IMR-90 (cell line): ENCODE results near the gene PIGH. TPM values are rescaled to one million over a fixed set of nuclear protein-coding genes. Genes with fewer than 3 reads are reported as not detected.

Experiments
- ATAC-seq: fragments of 200-7000 bp; cut with Tn5 transposase; 2 replicates; pipeline ENCODE4 v1.9.1; 2020; ENCODE audit warnings: low read depth, mild to moderate bottlenecking, moderate library complexity
- BruUV-seq: library from RNA; stranded (reverse); fragments of 400-500 nt; replicated peaks from 2 replicates; lab custom pipeline; 2021; lab: Mats Ljungman, UMichigan
- CTCF ChIA-PET: fragments of 300-600 bp; formaldehyde crosslinking; extraction: SDS; loops from one replicate; lab custom pipeline; 2021; ENCODE audit warnings: antibody characterized with exemption; lab: Yijun Ruan, JAX
- POLR2A ChIA-PET: fragments of 300-600 bp; sonication (Branson Sonifier 250); formaldehyde crosslinking; loops from one replicate; lab custom pipeline; 2022; ENCODE audit warnings: antibody characterized with exemption; ENCODE audit not compliant: unreplicated experiment; lab: Charles Lee
- DNase-seq: peaks from one replicate; pipeline ENCODE4 v3.0.0; 2013
- H2AFZ ChIP-seq: replicated peaks from 2 replicates; pipeline ENCODE3; 2013; ENCODE audit warnings: low read length, mild to moderate bottlenecking; ENCODE audit not compliant: poor library complexity
- H2AK5ac ChIP-seq: 2 replicates; pipeline ENCODE4 v1.6.1; 2013; ENCODE audit warnings: low read depth, low read length, inconsistent platforms
- H2AK9ac ChIP-seq: replicated peaks from 2 replicates; pipeline ENCODE3; 2013; ENCODE audit warnings: mild to moderate bottlenecking, low read depth, low read length, moderate library complexity; ENCODE audit not compliant: poor library complexity
- H2BK120ac ChIP-seq: 2 replicates; pipeline ENCODE4 v1.6.1; 2013; ENCODE audit warnings: low read depth, low read length, inconsistent platforms
- H2BK15ac ChIP-seq: 3 replicates; pipeline ENCODE4 v1.6.1; 2013; ENCODE audit warnings: low read depth, low read length, inconsistent platforms
- H2BK20ac ChIP-seq: 2 replicates; pipeline ENCODE4 v1.6.1; 2013; ENCODE audit warnings: low read depth, mild to moderate bottlenecking, inconsistent platforms, low read length, moderate library complexity
- H2BK5ac ChIP-seq: 2 replicates; pipeline ENCODE4 v1.6.1; 2013; ENCODE audit warnings: mild to moderate bottlenecking, low read depth, low read length, inconsistent platforms; ENCODE audit not compliant: poor library complexity, severe bottlenecking
- H3K14ac ChIP-seq: replicated peaks from 2 replicates; pipeline ENCODE4 v1.6.1; 2013; ENCODE audit warnings: low read depth, low read length, inconsistent platforms
- H3K18ac ChIP-seq: 2 replicates; pipeline ENCODE4 v1.6.1; 2013; ENCODE audit warnings: low read depth, low read length, control low read depth
- H3K23ac ChIP-seq: 2 replicates; pipeline ENCODE4 v1.6.1; 2013; ENCODE audit warnings: low read depth, low read length, inconsistent platforms
- H3K27ac ChIP-seq: 2 replicates; pipeline ENCODE4 v1.5.1; 2013; ENCODE audit warnings: mild to moderate bottlenecking, control low read depth, low read length; ENCODE audit not compliant: insufficient read depth
- H3K27me3 ChIP-seq: 2 replicates; pipeline ENCODE4 v1.6.1; 2013; ENCODE audit warnings: low read length; ENCODE audit not compliant: control insufficient read depth, insufficient read depth
- H3K36me3 ChIP-seq: 2 replicates; pipeline ENCODE4 v1.6.1; 2013; ENCODE audit warnings: low read length, mixed read lengths; ENCODE audit not compliant: control insufficient read depth, insufficient read depth
- H3K4ac ChIP-seq: 2 replicates; pipeline ENCODE4 v1.6.1; 2013; ENCODE audit warnings: low read depth, low read length, inconsistent platforms
- H3K4me1 ChIP-seq: 2 replicates; pipeline ENCODE4 v1.6.1; 2013; ENCODE audit warnings: low read length, mixed read lengths; ENCODE audit not compliant: control insufficient read depth, insufficient read depth
- H3K4me2 ChIP-seq: 2 replicates; pipeline ENCODE4 v1.6.1; 2013; ENCODE audit warnings: low read depth, mild to moderate bottlenecking, control low read depth, low read length, moderate library complexity
- H3K4me3 ChIP-seq: 2 replicates; pipeline ENCODE4 v1.5.1; 2013; ENCODE audit warnings: low read depth, mild to moderate bottlenecking, control low read depth, low read length, moderate library complexity; ENCODE audit not compliant: insufficient read depth
- H3K56ac ChIP-seq: 2 replicates; pipeline ENCODE4 v1.6.1; 2013; ENCODE audit warnings: low read length, inconsistent platforms; ENCODE audit not compliant: insufficient read depth; ENCODE audit errors: extremely low read depth
- H3K79me1 ChIP-seq, 2 experiments: 2 replicates each; pipeline ENCODE4 v1.6.1; 2013; ENCODE audit warnings: low read length in 2 of 2, inconsistent platforms in 1 of 2, low read depth in 1 of 2
- H3K9ac ChIP-seq: 2 replicates; pipeline ENCODE4 v1.6.1; 2013; ENCODE audit warnings: low read depth, low read length, control low read depth
- H3K9me1 ChIP-seq: 2 replicates; pipeline ENCODE4 v1.6.1; 2013; ENCODE audit warnings: low read length, inconsistent platforms; ENCODE audit not compliant: insufficient read depth
- H3K9me3 ChIP-seq: 2 replicates; pipeline ENCODE4 v1.6.1; 2013; ENCODE audit warnings: low read length; ENCODE audit not compliant: control insufficient read depth, insufficient read depth
- H4K20me1 ChIP-seq: 2 replicates; pipeline ENCODE4 v1.6.1; 2013; ENCODE audit warnings: low read length, inconsistent platforms; ENCODE audit not compliant: insufficient read depth
- H4K5ac ChIP-seq: 2 replicates; pipeline ENCODE4 v1.6.1; 2013; ENCODE audit warnings: mild to moderate bottlenecking, low read depth, low read length, control low read depth
- H4K8ac ChIP-seq, 2 experiments: 2 replicates each; pipeline ENCODE4 v1.6.1; 2013; ENCODE audit warnings: low read depth in 2 of 2, low read length in 2 of 2, control low read depth in 1 of 2, inconsistent platforms in 1 of 2
- H4K91ac ChIP-seq: 2 replicates; pipeline ENCODE4 v1.6.1; 2013; ENCODE audit warnings: low read depth, low read length, inconsistent platforms; ENCODE audit not compliant: insufficient read depth
- BHLHE40 ChIP-seq: fragments of 150-350 bp; IDR thresholded peaks from 2 replicates; pipeline ENCODE4 v1.6.1; 2016; ENCODE audit warnings: mild to moderate bottlenecking, low read depth, low read length
- CEBPB ChIP-seq: IDR thresholded peaks from 2 replicates; pipeline ENCODE4 v1.6.1; 2012; ENCODE audit warnings: low read depth, low read length, improper control_type of control experiment
- CHD1 ChIP-seq: IDR thresholded peaks from 2 replicates; pipeline ENCODE4 v1.6.1; 2012; ENCODE audit warnings: low read depth, low read length, improper control_type of control experiment
- FOS ChIP-seq: fragments of 150-350 bp; IDR thresholded peaks from 2 replicates; pipeline ENCODE4 v1.6.1; 2016; ENCODE audit warnings: low read depth, low read length
- MXI1 ChIP-seq: IDR thresholded peaks from 2 replicates; pipeline ENCODE4 v1.6.1; 2012; ENCODE audit warnings: low read depth, mild to moderate bottlenecking, low read length, moderate library complexity, borderline replicate concordance
- POLR2A ChIP-seq: IDR thresholded peaks from 2 replicates; pipeline ENCODE4 v1.6.1; 2012; ENCODE audit warnings: mild to moderate bottlenecking, low read depth, low read length
- RAD21 ChIP-seq: IDR thresholded peaks from 2 replicates; pipeline ENCODE4 v1.6.1; 2012; ENCODE audit warnings: low read length, improper control_type of control experiment
- RFX5 ChIP-seq: IDR thresholded peaks from 2 replicates; pipeline ENCODE4 v1.8.0; 2012; ENCODE audit warnings: low read depth, mild to moderate bottlenecking, low read length, moderate library complexity
- WGBS, 2 experiments: methylation state at CpG; one replicate each; pipeline versions ENCODE4 v1.1.5 to v1.1.7; 2013; ENCODE audit warnings: missing lambda C conversion rate in 2 of 2; ENCODE audit not compliant: insufficient read length in 1 of 2; ENCODE audit errors: extremely low coverage in 2 of 2; 5-methylcytosine and 5-hydroxymethylcytosine counted together
- dilution Hi-C: fragments of 300-500 bp; cut with HindIII; formaldehyde crosslinking; loops from one replicate; pipeline ENCODE4 v1.14.3; 2018; ENCODE audit warnings: low sequenced_read_pairs; ENCODE audit not compliant: unreplicated experiment
- in situ Hi-C: fragments of 300-500 bp; cut with MboI; formaldehyde crosslinking; loops from 3 replicates; pipeline ENCODE4 v1.14.3; 2019; ENCODE audit warnings: low sequenced_read_pairs, inconsistent platforms, mixed read lengths
- intact Hi-C: fragments of 100-400 bp; cut with micrococcal nuclease; formaldehyde crosslinking; loops from 2 replicates; pipeline ENCODE4 v1.10.0; 2022
- polyA plus RNA-seq, 3 experiments: library from polyadenylated mRNA; depleted of rRNA; stranded (reverse); fragments of >200 nt; gene quantifications; 2 replicates each; pipeline ENCODE4 v1.2.3, GENCODE V29; 2012; ENCODE audit warnings: low replicate concordance in 1 of 3
- total RNA-seq: library from RNA; depleted of rRNA; stranded (reverse); fragments of >200 nt; gene quantifications from 2 replicates; pipeline ENCODE4 v1.2.3, GENCODE V29; 2012
- TF ChIP-seq, protein P1 (sequence below): conservative IDR thresholded peaks from 2 replicates; pipeline ENCODE4 v1.5.1; 2012; ENCODE audit warnings: mild to moderate bottlenecking, low read depth, low read length, improper control_type of control experiment
- TF ChIP-seq, protein P2 (sequence below): fragments of 150-350 bp; IDR thresholded peaks from 2 replicates; pipeline ENCODE4 v1.6.1; 2017; ENCODE audit warnings: mild to moderate bottlenecking, antibody characterized with exemption, low read length, low read depth
- TF ChIP-seq, protein P3 (sequence below): fragments of 150-350 bp; IDR thresholded peaks from 2 replicates; pipeline ENCODE4 v1.6.1; 2016; ENCODE audit warnings: low read depth, mild to moderate bottlenecking, low read length, moderate library complexity, borderline replicate concordance

PIGH gene
- total and polyA plus RNA-seq, 2 of the 4 experiments (the other 2 are of a cell fraction): 7.9 to 13.5 TPM

DNA sequence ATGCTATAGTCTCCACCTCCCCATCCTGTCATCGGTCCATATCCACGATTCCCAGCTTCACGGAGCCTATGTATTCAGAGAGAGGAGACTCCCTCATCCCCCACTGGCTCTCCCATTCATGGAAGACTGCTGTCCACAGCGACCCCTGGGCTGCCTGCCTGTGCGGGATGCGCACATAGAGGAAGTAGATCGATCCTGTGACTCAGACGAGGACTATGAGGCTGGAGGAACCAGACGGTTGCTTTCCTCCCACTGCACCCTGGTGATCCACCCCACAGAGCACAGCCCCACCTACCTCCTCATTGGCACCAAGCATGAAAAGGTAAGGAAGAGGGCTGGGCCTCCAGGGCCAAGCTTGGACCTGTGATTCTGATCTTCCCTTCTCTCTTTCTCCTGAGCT is 24.4 kb downstream of the PIGH start:
- POLR2A ChIA-PET: no interaction called here
- Histone ChIP-seq H3K4ac (no peak overlapping the region), H3K9ac (no peak overlapping the region), H3K36me3 (no peaks in the 10 kb centered on the region), H2AFZ (no peak overlapping the region), H3K4me2 (no peak overlapping the region), H3K56ac (no peak overlapping the region), H3K18ac (no peak overlapping the region), H2BK120ac (no peak overlapping the region), H4K20me1 (no peaks in the 10 kb centered on the region), H3K9me1 (0 out of 2 replicates have a peak, but pooled peaks cover 3% of the 10 kb centered on the region), H3K4me3 (no peak overlapping the region), H3K27ac (no peak overlapping the region), H3K4me1 (no peaks in the 10 kb centered on the region), H3K9me3 (no peaks in the 10 kb centered on the region), H3K79me1 (no peaks in the 10 kb centered on the region), H2BK5ac (no peak overlapping the region), H3K14ac (no peak overlapping the region), H4K91ac (no peak overlapping the region), H4K5ac (no peak overlapping the region), H3K27me3 (peaks cover 5% of the 10 kb centered on the region), H2BK15ac (no peak overlapping the region), H2AK5ac (no peak overlapping the region), H2AK9ac (no peak overlapping the region), H2BK20ac (no peak overlapping the region), H3K23ac (no peak overlapping the region), H4K8ac (no peak overlapping the region)
- CTCF ChIA-PET: no interaction called here
- ATAC-seq (no peak), DNase-seq (no peak)
- intact Hi-C loops: no loop called here
- dilution Hi-C loops: no loop called here
- WGBS, 2 experiments: 55% methylated on average over 3 of the region's 9 CpGs; no CpG with 5 or more reads in 1 of the 2 experiments
- TF ChIP-seq BHLHE40 (no peak), MXI1 (no peak), CHD1 (no peak), RFX5 (no peak), FOS (no peak), CEBPB (no peak), RAD21 (no peak), POLR2A (no peak)
- TF ChIP-seq, protein P1, sequence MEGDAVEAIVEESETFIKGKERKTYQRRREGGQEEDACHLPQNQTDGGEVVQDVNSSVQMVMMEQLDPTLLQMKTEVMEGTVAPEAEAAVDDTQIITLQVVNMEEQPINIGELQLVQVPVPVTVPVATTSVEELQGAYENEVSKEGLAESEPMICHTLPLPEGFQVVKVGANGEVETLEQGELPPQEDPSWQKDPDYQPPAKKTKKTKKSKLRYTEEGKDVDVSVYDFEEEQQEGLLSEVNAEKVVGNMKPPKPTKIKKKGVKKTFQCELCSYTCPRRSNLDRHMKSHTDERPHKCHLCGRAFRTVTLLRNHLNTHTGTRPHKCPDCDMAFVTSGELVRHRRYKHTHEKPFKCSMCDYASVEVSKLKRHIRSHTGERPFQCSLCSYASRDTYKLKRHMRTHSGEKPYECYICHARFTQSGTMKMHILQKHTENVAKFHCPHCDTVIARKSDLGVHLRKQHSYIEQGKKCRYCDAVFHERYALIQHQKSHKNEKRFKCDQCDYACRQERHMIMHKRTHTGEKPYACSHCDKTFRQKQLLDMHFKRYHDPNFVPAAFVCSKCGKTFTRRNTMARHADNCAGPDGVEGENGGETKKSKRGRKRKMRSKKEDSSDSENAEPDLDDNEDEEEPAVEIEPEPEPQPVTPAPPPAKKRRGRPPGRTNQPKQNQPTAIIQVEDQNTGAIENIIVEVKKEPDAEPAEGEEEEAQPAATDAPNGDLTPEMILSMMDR: no peak
- TF ChIP-seq, protein P2, sequence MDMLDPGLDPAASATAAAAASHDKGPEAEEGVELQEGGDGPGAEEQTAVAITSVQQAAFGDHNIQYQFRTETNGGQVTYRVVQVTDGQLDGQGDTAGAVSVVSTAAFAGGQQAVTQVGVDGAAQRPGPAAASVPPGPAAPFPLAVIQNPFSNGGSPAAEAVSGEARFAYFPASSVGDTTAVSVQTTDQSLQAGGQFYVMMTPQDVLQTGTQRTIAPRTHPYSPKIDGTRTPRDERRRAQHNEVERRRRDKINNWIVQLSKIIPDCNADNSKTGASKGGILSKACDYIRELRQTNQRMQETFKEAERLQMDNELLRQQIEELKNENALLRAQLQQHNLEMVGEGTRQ: no peak
- TF ChIP-seq, protein P3, sequence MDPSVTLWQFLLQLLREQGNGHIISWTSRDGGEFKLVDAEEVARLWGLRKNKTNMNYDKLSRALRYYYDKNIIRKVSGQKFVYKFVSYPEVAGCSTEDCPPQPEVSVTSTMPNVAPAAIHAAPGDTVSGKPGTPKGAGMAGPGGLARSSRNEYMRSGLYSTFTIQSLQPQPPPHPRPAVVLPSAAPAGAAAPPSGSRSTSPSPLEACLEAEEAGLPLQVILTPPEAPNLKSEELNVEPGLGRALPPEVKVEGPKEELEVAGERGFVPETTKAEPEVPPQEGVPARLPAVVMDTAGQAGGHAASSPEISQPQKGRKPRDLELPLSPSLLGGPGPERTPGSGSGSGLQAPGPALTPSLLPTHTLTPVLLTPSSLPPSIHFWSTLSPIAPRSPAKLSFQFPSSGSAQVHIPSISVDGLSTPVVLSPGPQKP: no peak
- in situ Hi-C loops: no loop called here
- BruUV-seq: no TSS peak
